Measurements from ENCODE around the gene ANKDD1B. TPM values are rescaled to one million over a fixed set of nuclear protein-coding genes. Genes with fewer than 3 reads are reported as not detected.

ANKDD1B gene
- total RNA-seq, 1 experiment from 2014 or later: 0.84 TPM

DNA sequence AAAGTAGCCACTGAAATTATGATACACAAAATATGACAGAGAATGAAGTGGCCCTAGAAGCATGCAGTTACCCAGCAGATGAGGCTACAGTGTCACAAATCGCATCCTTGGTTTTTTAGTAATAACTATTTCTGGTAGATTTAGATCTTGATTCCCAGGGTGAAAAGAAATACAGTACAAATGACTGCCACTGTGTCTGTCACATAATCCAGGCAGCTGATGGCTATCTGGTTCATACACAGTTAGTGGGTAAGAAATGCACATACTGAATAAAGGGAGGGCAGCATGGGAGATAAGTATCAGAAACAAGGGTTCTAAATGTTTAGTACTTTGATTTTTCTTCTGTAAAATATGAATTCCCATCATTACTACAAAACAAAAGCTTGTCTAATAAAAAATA is 64.5 kb downstream of the ANKDD1B start (continued):
- TF ChIP-seq ATF3 (IDR thresholded peaks at IDR 0.05): no peak
- TF ChIP-seq, protein P1, sequence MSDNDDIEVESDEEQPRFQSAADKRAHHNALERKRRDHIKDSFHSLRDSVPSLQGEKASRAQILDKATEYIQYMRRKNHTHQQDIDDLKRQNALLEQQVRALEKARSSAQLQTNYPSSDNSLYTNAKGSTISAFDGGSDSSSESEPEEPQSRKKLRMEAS (IDR thresholded peaks at IDR 0.05): no peak

- ChIA-PET RAD21 (ENCODE audit: low non-redundant PET in 1 of 2, low total read pairs in 2 of 2, uncharacterized antibody in 2 of 2, unreplicated experiment in 2 of 2) (no interaction called here), CTCF (no interaction called here), POLR2A (no interaction called here)
- Histone ChIP-seq H3K9ac (ENCODE audit: low read length) (no peak overlapping the region), H3K9me3 (ENCODE audit: control insufficient read depth in 1 of 2, insufficient read depth in 1 of 2, low read depth in 1 of 2, low read length in 2 of 2) (no peaks in the 10 kb centered on the region), H3K27ac (ENCODE audit: low read depth, low read length) (no peak overlapping the region), H3K36me3 (ENCODE audit: control insufficient read depth in 1 of 2, insufficient read depth in 2 of 2, low read length in 2 of 2) (peaks cover 2 to 4% of the 10 kb centered on the region in 2 experiments; a peak in 1 of 4 replicates), H3K27me3 (ENCODE audit: insufficient read depth, low read length) (no peaks in the 10 kb centered on the region), H2AFZ (ENCODE audit: low read depth, low read length, poor library complexity, severe bottlenecking) (no peak overlapping the region), H3K4me1 (ENCODE audit: control insufficient read depth in 1 of 2, insufficient read depth in 2 of 2, low read length in 2 of 2) (no peaks in the 10 kb centered on the region; a peak in 1 of 4 replicates), H3K79me2 (ENCODE audit: insufficient read depth, low read length) (no peaks in the 10 kb centered on the region), H4K20me1 (ENCODE audit: insufficient read depth) (no peaks in the 10 kb centered on the region), H3K4me3 (replicated peaks in 1 of 2; ENCODE audit: low read depth in 1 of 2, low read length in 2 of 2) (no peak overlapping the region), H3K9me2 (ENCODE audit: insufficient read depth) (no peaks in the 10 kb centered on the region), H3K4me2 (ENCODE audit: low read length) (no peak overlapping the region)
- BruUV-seq (replicated peaks): no TSS peak
- ATAC-seq (no peak), DNase-seq (ENCODE audit: low read depth, low spot score) (no peak)
- TF ChIP-seq, protein P2, sequence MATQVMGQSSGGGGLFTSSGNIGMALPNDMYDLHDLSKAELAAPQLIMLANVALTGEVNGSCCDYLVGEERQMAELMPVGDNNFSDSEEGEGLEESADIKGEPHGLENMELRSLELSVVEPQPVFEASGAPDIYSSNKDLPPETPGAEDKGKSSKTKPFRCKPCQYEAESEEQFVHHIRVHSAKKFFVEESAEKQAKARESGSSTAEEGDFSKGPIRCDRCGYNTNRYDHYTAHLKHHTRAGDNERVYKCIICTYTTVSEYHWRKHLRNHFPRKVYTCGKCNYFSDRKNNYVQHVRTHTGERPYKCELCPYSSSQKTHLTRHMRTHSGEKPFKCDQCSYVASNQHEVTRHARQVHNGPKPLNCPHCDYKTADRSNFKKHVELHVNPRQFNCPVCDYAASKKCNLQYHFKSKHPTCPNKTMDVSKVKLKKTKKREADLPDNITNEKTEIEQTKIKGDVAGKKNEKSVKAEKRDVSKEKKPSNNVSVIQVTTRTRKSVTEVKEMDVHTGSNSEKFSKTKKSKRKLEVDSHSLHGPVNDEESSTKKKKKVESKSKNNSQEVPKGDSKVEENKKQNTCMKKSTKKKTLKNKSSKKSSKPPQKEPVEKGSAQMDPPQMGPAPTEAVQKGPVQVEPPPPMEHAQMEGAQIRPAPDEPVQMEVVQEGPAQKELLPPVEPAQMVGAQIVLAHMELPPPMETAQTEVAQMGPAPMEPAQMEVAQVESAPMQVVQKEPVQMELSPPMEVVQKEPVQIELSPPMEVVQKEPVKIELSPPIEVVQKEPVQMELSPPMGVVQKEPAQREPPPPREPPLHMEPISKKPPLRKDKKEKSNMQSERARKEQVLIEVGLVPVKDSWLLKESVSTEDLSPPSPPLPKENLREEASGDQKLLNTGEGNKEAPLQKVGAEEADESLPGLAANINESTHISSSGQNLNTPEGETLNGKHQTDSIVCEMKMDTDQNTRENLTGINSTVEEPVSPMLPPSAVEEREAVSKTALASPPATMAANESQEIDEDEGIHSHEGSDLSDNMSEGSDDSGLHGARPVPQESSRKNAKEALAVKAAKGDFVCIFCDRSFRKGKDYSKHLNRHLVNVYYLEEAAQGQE (IDR thresholded peaks at IDR 0.05; ENCODE audit: low read depth): no peak
- no peak for TF ChIP-seq POLR2AphosphoS5 (IDR thresholded peaks at IDR 0.05; ENCODE audit: low read depth, low read length)
- no peak for TF ChIP-seq ELF1 (IDR thresholded peaks at IDR 0.05; ENCODE audit: borderline replicate concordance, low read depth)
- TF ChIP-seq EGR1 (IDR thresholded peaks at IDR 0.05; ENCODE audit: low read depth): no peak
- TF ChIP-seq SRF (IDR thresholded peaks at IDR 0.05; ENCODE audit: low read depth): no peak
- no peak for TF ChIP-seq FOSL1 (IDR thresholded peaks at IDR 0.05; ENCODE audit: low read depth)
- no peak for TF ChIP-seq TCF7L2 (IDR thresholded peaks at IDR 0.05; ENCODE audit: borderline replicate concordance, extremely low read depth, insufficient read depth, insufficient read length)
- no peak for TF ChIP-seq EZH2 (IDR thresholded peaks at IDR 0.05)
- TF ChIP-seq ZNF274 (IDR thresholded peaks at IDR 0.05; ENCODE audit: low read depth, low read length): no peak
- TF ChIP-seq, protein P1 (IDR thresholded peaks at IDR 0.05): no peak
- intact Hi-C loops (cut with micrococcal nuclease): no loop called here
These were observed 66.4 kb downstream of the ANKDD1B start for GRCh38 chr5:75677607-75678006.

Data from HCT116 (cell line).